ENCODE results near the gene OR13J1. TPM values are rescaled to one million over a fixed set of nuclear protein-coding genes. Genes with fewer than 3 reads are reported as not detected.

Gene OR13J1
- total RNA-seq, 1 experiment from 2014 or later, result not detected

GRCh38 chr9:35859990-35860339 lies 10.2 kb downstream of the OR13J1 start:
- DNase-seq, result no peak
- Histone ChIP-seq H3K79me2 (ENCODE audit: low read length) (no peaks in the 10 kb centered on the region), H3K27ac (ENCODE audit: low read length) (no peak overlapping the region), H3K9ac (ENCODE audit: low read length) (no peak overlapping the region), H3K27me3 (ENCODE audit: low read length) (no peaks in the 10 kb centered on the region), H3K4me1 (ENCODE audit: low read length) (no peaks in the 10 kb centered on the region), H3K4me2 (ENCODE audit: low read depth, low read length, poor library complexity, severe bottlenecking) (no peak overlapping the region), H3K9me3 (ENCODE audit: low read length) (no peaks in the 10 kb centered on the region), H2AFZ (ENCODE audit: low read length) (no peak overlapping the region), H4K20me1 (ENCODE audit: insufficient read depth, low read depth, low read length) (no peaks in the 10 kb centered on the region), H3K9me2 (replicated peaks; ENCODE audit: insufficient read depth, low read length) (no peaks in the 10 kb centered on the region), H3K4me3 (ENCODE audit: low read length) (no peak overlapping the region), H3K36me3 (ENCODE audit: insufficient read depth, low read length) (no peaks in the 10 kb centered on the region)

GRCh38 chr9:35859310-35859989 lies 10.8 kb downstream of the OR13J1 start:
- H3K79me2 ChIP-seq (ENCODE audit: low read length), result no peaks in the 10 kb centered on the region
- H3K27ac ChIP-seq (ENCODE audit: low read length), result no peak overlapping the region
- no peak overlapping the region for H3K4me2 ChIP-seq (ENCODE audit: low read depth, low read length, poor library complexity, severe bottlenecking)
- no peaks in the 10 kb centered on the region for H3K27me3 ChIP-seq (ENCODE audit: low read length)
- no peaks in the 10 kb centered on the region for H3K9me3 ChIP-seq (ENCODE audit: low read length)
- DNase-seq, result no peak
- no peak overlapping the region for H3K9ac ChIP-seq (ENCODE audit: low read length)
- H3K4me1 ChIP-seq (ENCODE audit: low read length), result no peaks in the 10 kb centered on the region
- H2AFZ ChIP-seq (ENCODE audit: low read length), result no peak overlapping the region
- H4K20me1 ChIP-seq (ENCODE audit: insufficient read depth, low read depth, low read length), result no peaks in the 10 kb centered on the region
- H3K4me3 ChIP-seq (ENCODE audit: low read length), result no peak overlapping the region
- H3K9me2 ChIP-seq (replicated peaks; ENCODE audit: insufficient read depth, low read length), result no peaks in the 10 kb centered on the region
- H3K36me3 ChIP-seq (ENCODE audit: insufficient read depth, low read length), result no peaks in the 10 kb centered on the region

- Histone ChIP-seq H3K79me2 (ENCODE audit: low read length) (no peaks in the 10 kb centered on the region), H3K27me3 (ENCODE audit: low read length) (no peaks in the 10 kb centered on the region), H3K9me3 (ENCODE audit: low read length) (no peaks in the 10 kb centered on the region), H3K4me1 (ENCODE audit: low read length) (no peaks in the 10 kb centered on the region), H3K9me2 (replicated peaks; ENCODE audit: insufficient read depth, low read length) (no peaks in the 10 kb centered on the region), H3K9ac (ENCODE audit: low read length) (no peak overlapping the region), H2AFZ (ENCODE audit: low read length) (no peak overlapping the region), H3K27ac (ENCODE audit: low read length) (no peak overlapping the region), H3K36me3 (ENCODE audit: insufficient read depth, low read length) (no peaks in the 10 kb centered on the region), H4K20me1 (ENCODE audit: insufficient read depth, low read depth, low read length) (no peaks in the 10 kb centered on the region), H3K4me3 (ENCODE audit: low read length) (no peak overlapping the region), H3K4me2 (ENCODE audit: low read depth, low read length, poor library complexity, severe bottlenecking) (no peak overlapping the region)
- DNase-seq, result no peak
These were observed 11.7 kb downstream of the OR13J1 start for GRCh38 chr9:35858458-35858857.

- Histone ChIP-seq H3K36me3 (ENCODE audit: insufficient read depth, low read length) (no peaks in the 10 kb centered on the region), H3K4me2 (ENCODE audit: low read depth, low read length, poor library complexity, severe bottlenecking) (no peak overlapping the region), H3K9me3 (ENCODE audit: low read length) (no peaks in the 10 kb centered on the region), H3K4me3 (ENCODE audit: low read length) (no peak overlapping the region), H3K9me2 (replicated peaks; ENCODE audit: insufficient read depth, low read length) (no peaks in the 10 kb centered on the region), H3K79me2 (ENCODE audit: low read length) (no peaks in the 10 kb centered on the region), H4K20me1 (ENCODE audit: insufficient read depth, low read depth, low read length) (no peaks in the 10 kb centered on the region), H3K9ac (ENCODE audit: low read length) (no peak overlapping the region), H2AFZ (ENCODE audit: low read length) (no peak overlapping the region), H3K27me3 (ENCODE audit: low read length) (no peaks in the 10 kb centered on the region), H3K27ac (ENCODE audit: low read length) (no peak overlapping the region), H3K4me1 (ENCODE audit: low read length) (no peaks in the 10 kb centered on the region)
- DNase-seq, result no peak
These were observed 13.3 kb downstream of the OR13J1 start for GRCh38 chr9:35856882-35857281.

- H3K79me2 ChIP-seq (ENCODE audit: low read length), result no peaks in the 10 kb centered on the region
- no peak overlapping the region for H3K4me2 ChIP-seq (ENCODE audit: low read depth, low read length, poor library complexity, severe bottlenecking)
- no peak overlapping the region for H3K27ac ChIP-seq (ENCODE audit: low read length)
- H3K27me3 ChIP-seq (ENCODE audit: low read length), result no peaks in the 10 kb centered on the region
- H4K20me1 ChIP-seq (ENCODE audit: insufficient read depth, low read depth, low read length), result no peaks in the 10 kb centered on the region
- H2AFZ ChIP-seq (ENCODE audit: low read length), result no peak overlapping the region
- no peaks in the 10 kb centered on the region for H3K9me2 ChIP-seq (replicated peaks; ENCODE audit: insufficient read depth, low read length)
- H3K36me3 ChIP-seq (ENCODE audit: insufficient read depth, low read length), result no peaks in the 10 kb centered on the region
- H3K4me3 ChIP-seq (ENCODE audit: low read length), result no peak overlapping the region
- H3K9ac ChIP-seq (ENCODE audit: low read length), result no peak overlapping the region
- DNase-seq, result no peak
- no peaks in the 10 kb centered on the region for H3K9me3 ChIP-seq (ENCODE audit: low read length)
- H3K4me1 ChIP-seq (ENCODE audit: low read length), result no peaks in the 10 kb centered on the region
These were observed 14.0 kb downstream of the OR13J1 start for GRCh38 chr9:35856206-35856605.

GRCh38 chr9:35854091-35854762 lies 16.0 kb downstream of the OR13J1 start:
- no peak overlapping the region for H3K27ac ChIP-seq (ENCODE audit: low read length)
- H4K20me1 ChIP-seq (ENCODE audit: insufficient read depth, low read depth, low read length), result no peaks in the 10 kb centered on the region
- no peak overlapping the region for H3K9ac ChIP-seq (ENCODE audit: low read length)
- no peaks in the 10 kb centered on the region for H3K9me2 ChIP-seq (replicated peaks; ENCODE audit: insufficient read depth, low read length)
- H3K79me2 ChIP-seq (ENCODE audit: low read length), result no peaks in the 10 kb centered on the region
- H3K36me3 ChIP-seq (ENCODE audit: insufficient read depth, low read length), result no peaks in the 10 kb centered on the region
- H3K4me1 ChIP-seq (ENCODE audit: low read length), result no peaks in the 10 kb centered on the region
- DNase-seq, result no peak
- no peak overlapping the region for H3K4me2 ChIP-seq (ENCODE audit: low read depth, low read length, poor library complexity, severe bottlenecking)
- H3K9me3 ChIP-seq (ENCODE audit: low read length), result no peaks in the 10 kb centered on the region
- H3K4me3 ChIP-seq (ENCODE audit: low read length), result no peak overlapping the region
- H2AFZ ChIP-seq (ENCODE audit: low read length), result no peak overlapping the region
- no peaks in the 10 kb centered on the region for H3K27me3 ChIP-seq (ENCODE audit: low read length)

- Histone ChIP-seq H3K27me3 (ENCODE audit: low read length) (no peaks in the 10 kb centered on the region), H2AFZ (ENCODE audit: low read length) (no peak overlapping the region), H3K9ac (ENCODE audit: low read length) (no peak overlapping the region), H3K9me3 (ENCODE audit: low read length) (no peaks in the 10 kb centered on the region), H3K4me3 (ENCODE audit: low read length) (no peak overlapping the region), H3K36me3 (ENCODE audit: insufficient read depth, low read length) (no peaks in the 10 kb centered on the region), H4K20me1 (ENCODE audit: insufficient read depth, low read depth, low read length) (no peaks in the 10 kb centered on the region), H3K27ac (ENCODE audit: low read length) (no peak overlapping the region), H3K4me2 (ENCODE audit: low read depth, low read length, poor library complexity, severe bottlenecking) (no peak overlapping the region), H3K9me2 (replicated peaks; ENCODE audit: insufficient read depth, low read length) (no peaks in the 10 kb centered on the region), H3K79me2 (ENCODE audit: low read length) (no peaks in the 10 kb centered on the region), H3K4me1 (ENCODE audit: low read length) (peaks cover 3% of the 10 kb centered on the region)
- DNase-seq, result no peak
These were observed 17.0 kb downstream of the OR13J1 start for GRCh38 chr9:35852876-35853865.

- Histone ChIP-seq H3K4me3 (ENCODE audit: low read length) (no peak overlapping the region), H3K4me2 (ENCODE audit: low read depth, low read length, poor library complexity, severe bottlenecking) (no peak overlapping the region), H3K4me1 (ENCODE audit: low read length) (peaks cover 7% of the 10 kb centered on the region), H3K9ac (ENCODE audit: low read length) (no peak overlapping the region), H3K27ac (ENCODE audit: low read length) (no peak overlapping the region), H3K36me3 (ENCODE audit: insufficient read depth, low read length) (no peaks in the 10 kb centered on the region), H3K27me3 (ENCODE audit: low read length) (no peaks in the 10 kb centered on the region), H3K9me2 (replicated peaks; ENCODE audit: insufficient read depth, low read length) (no peaks in the 10 kb centered on the region), H4K20me1 (ENCODE audit: insufficient read depth, low read depth, low read length) (no peaks in the 10 kb centered on the region), H2AFZ (ENCODE audit: low read length) (no peak overlapping the region), H3K79me2 (ENCODE audit: low read length) (no peaks in the 10 kb centered on the region), H3K9me3 (ENCODE audit: low read length) (no peaks in the 10 kb centered on the region)
- DNase-seq, result no peak
These were observed 17.9 kb downstream of the OR13J1 start for GRCh38 chr9:35852267-35852815.

All from Karpas-422 (cell line).